ENCODE data around the gene JAKMIP1. TPM values are rescaled to one million over a fixed set of nuclear protein-coding genes. Genes with fewer than 3 reads are reported as not detected.

JAKMIP1 gene
- total RNA-seq, 4 donors from 2014 or later, result 0.39 to 4.5 (median 1.9) TPM; not detected in 1

DNA sequence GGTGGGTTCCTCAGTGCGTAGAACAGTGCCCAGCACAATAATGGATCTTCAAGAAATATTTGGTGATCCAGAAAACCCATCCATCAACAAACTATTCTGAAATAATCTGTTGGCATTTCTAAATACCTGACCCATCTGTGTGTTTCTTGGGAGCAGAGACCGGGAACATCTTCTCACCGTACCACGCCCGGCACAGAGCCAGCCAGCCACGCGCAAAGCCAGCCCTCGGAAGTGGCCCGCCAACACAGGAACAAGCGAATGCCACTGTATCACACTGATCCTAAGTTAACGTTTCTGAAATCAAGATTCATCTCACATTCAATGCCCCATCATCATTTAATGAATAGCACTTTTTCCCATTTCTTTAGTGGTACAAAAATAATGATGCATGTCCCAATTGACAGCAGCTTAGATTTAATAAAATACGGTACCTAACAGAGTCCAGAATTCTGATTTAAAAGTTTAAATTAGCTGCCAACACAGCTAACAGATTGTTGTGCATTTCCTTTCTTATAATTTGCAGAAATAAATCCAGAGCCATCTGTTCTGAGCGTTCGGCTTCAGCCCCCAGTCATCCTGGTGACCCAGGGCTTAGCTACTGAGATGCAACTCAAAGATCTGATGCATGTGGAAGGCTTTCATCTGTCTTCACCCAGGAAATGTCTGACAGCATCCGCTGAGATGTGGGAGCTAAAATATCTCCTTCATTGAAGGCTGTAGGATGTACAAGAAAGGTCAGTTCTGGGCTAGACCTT lies 44.2 kb downstream of the JAKMIP1 start:
- ATAC-seq, result no peak
- WGBS, 2 donors (ENCODE audit: low coverage in 1 of 2), result 76 to 88% methylated on average over 6 to 14 of the region's 15 CpGs
- Histone ChIP-seq H3K4me1 (no peaks in the 10 kb centered on the region), H3K27me3 (peaks cover 63% of the 10 kb centered on the region), H3K27ac (no peak overlapping the region), H3K36me3 (no peaks in the 10 kb centered on the region), H3K9me3 (no peaks in the 10 kb centered on the region), H3K4me3 (no peak overlapping the region)
- TF ChIP-seq POLR2AphosphoS5 (IDR thresholded peaks at IDR 0.05) (no peak), EP300 (IDR thresholded peaks at IDR 0.05) (no peak), POLR2A (IDR thresholded peaks at IDR 0.05) (no peak), CTCF (IDR thresholded peaks at IDR 0.05) (no peak)

GRCh38 chr4:6154875-6155274 lies 45.5 kb downstream of the JAKMIP1 start:
- Histone ChIP-seq H3K9me3 (no peaks in the 10 kb centered on the region), H3K27ac (no peak overlapping the region), H3K36me3 (no peaks in the 10 kb centered on the region), H3K27me3 (peaks cover 71% of the 10 kb centered on the region), H3K4me3 (no peak overlapping the region), H3K4me1 (no peaks in the 10 kb centered on the region)
- no peak for TF ChIP-seq CTCF (IDR thresholded peaks at IDR 0.05)
- no peak for TF ChIP-seq POLR2A (IDR thresholded peaks at IDR 0.05)
- TF ChIP-seq POLR2AphosphoS5 (IDR thresholded peaks at IDR 0.05), result no peak
- TF ChIP-seq EP300 (IDR thresholded peaks at IDR 0.05), result no peak
- no peak for ATAC-seq
- WGBS, 2 donors (ENCODE audit: low coverage in 1 of 2), result 51 to 79% methylated on average over 4 to 7 of the region's 9 CpGs

DNA sequence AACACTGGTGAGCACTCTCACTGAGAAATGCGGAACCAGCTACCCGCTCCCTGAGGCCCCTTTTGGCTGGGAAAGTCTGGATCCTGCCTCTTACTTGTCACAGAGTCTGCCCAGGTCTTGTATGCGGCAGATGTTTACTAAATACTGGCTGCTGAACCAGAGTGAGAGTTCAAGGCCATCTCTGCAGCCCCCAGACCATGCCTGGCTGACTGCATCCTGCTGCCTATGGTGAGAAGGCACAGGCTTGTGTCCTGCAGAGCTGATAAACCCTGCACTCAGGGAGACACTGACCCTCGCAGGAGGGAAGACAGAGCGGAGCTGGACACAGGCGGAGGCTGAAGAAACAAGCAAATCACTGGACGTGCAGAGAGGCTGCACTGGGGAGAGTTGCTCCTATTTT lies 46.5 kb downstream of the JAKMIP1 start:
- TF ChIP-seq EP300 (IDR thresholded peaks at IDR 0.05) (no peak), POLR2AphosphoS5 (IDR thresholded peaks at IDR 0.05) (no peak), POLR2A (IDR thresholded peaks at IDR 0.05) (no peak)
- H3K9me3 ChIP-seq, result no peaks in the 10 kb centered on the region
- H3K36me3 ChIP-seq, result no peaks in the 10 kb centered on the region
- H3K4me1 ChIP-seq, result no peaks in the 10 kb centered on the region
- H3K27ac ChIP-seq, result no peak overlapping the region
- no peak overlapping the region for H3K4me3 ChIP-seq
- no peak for ATAC-seq
- peaks cover 71% of the 10 kb centered on the region for H3K27me3 ChIP-seq
- WGBS, 2 donors (ENCODE audit: low coverage in 1 of 2), result 27 to 53% methylated on average over 3 of the region's 7 CpGs

GRCh38 chr4:6152869-6153705 lies 47.3 kb downstream of the JAKMIP1 start:
- no peak for TF ChIP-seq CTCF (IDR thresholded peaks at IDR 0.05)
- no peak for TF ChIP-seq EP300 (IDR thresholded peaks at IDR 0.05)
- TF ChIP-seq POLR2AphosphoS5 (IDR thresholded peaks at IDR 0.05), result no peak
- TF ChIP-seq POLR2A (IDR thresholded peaks at IDR 0.05), result no peak
- Histone ChIP-seq H3K27me3 (peaks cover 67% of the 10 kb centered on the region), H3K9me3 (no peaks in the 10 kb centered on the region), H3K27ac (no peak overlapping the region), H3K4me1 (no peaks in the 10 kb centered on the region), H3K36me3 (no peaks in the 10 kb centered on the region), H3K4me3 (no peak overlapping the region)
- no peak for ATAC-seq
- 61 to 77% methylated on average over 5 to 12 of the region's 15 CpGs for WGBS, 2 donors (ENCODE audit: low coverage in 1 of 2)

GRCh38 chr4:6150046-6150735 lies 50.2 kb downstream of the JAKMIP1 start:
- WGBS, 2 donors (ENCODE audit: low coverage in 1 of 2), result 43 to 72% methylated on average over 2 to 7 of the region's 18 CpGs
- Histone ChIP-seq H3K36me3 (no peaks in the 10 kb centered on the region), H3K27ac (no peak overlapping the region), H3K9me3 (peaks cover 0 to 9% (median 0%) of the 10 kb centered on the region in 3 donors), H3K4me1 (no peaks in the 10 kb centered on the region), H3K27me3 (peaks cover 51% of the 10 kb centered on the region), H3K4me3 (no peak overlapping the region)
- no peak for ATAC-seq
- TF ChIP-seq CTCF (IDR thresholded peaks at IDR 0.05) (no peak), EP300 (IDR thresholded peaks at IDR 0.05) (no peak), POLR2A (IDR thresholded peaks at IDR 0.05) (no peak), POLR2AphosphoS5 (IDR thresholded peaks at IDR 0.05) (no peak)
